ENCODE results near the gene CYTH4. TPM values are rescaled to one million over a fixed set of nuclear protein-coding genes. Genes with fewer than 3 reads are reported as not detected.

Gene CYTH4
- total and polyA plus RNA-seq, 10 of the 15 experiments (the other 5 are each of a cell fraction or from before 2014, with no cell fraction given) = 1.5 to 27.3 (median 16.9) TPM

GRCh38 chr22:37330200-37331033 lies 48.1 kb downstream of the CYTH4 start:
- WGBS (ENCODE audit: insufficient coverage, insufficient replicate concordance, low lambda C conversion rate, missing lambda C conversion rate) = under 1% methylated on average over 9 of the region's 9 CpGs
- no peaks in the 10 kb centered on the region; the same call in 1 of the 2 replicates for H3K4me1 ChIP-seq (ENCODE audit: control insufficient read depth, insufficient read depth, low read length)
- H3K4me2 ChIP-seq (ENCODE audit: control insufficient read depth, insufficient read depth) = no peak overlapping the region
- DNase-seq (ENCODE audit: low read depth, low spot score) (no peak), ATAC-seq (peak; percentile 90), FAIRE-seq (peak; percentile 41)
- intact Hi-C loops (cut with micrococcal nuclease; ENCODE audit: unreplicated experiment) = no loop called here
- POLR2A ChIA-PET = interaction anchor here (0.7 to 1.8 kb wide), 3 partner anchors 9 to 86 kb away, joined by 3 to 4 read pairs (median 4); partner anchors contain the start of gene RAC2
- H3K9me3 ChIP-seq (replicated peaks; ENCODE audit: control insufficient read depth, insufficient read depth, low read length) = no peaks in the 10 kb centered on the region
- RAD21 ChIA-PET (ENCODE audit: unreplicated experiment) = interaction anchor here (0.7 to 3.0 kb wide), 4 partner anchors 14 to 237 kb away, joined by 3 to 13 read pairs (median 5); no protein-coding TSS in a partner anchor
- SMC1A ChIA-PET (ENCODE audit: uncharacterized antibody, unreplicated experiment) = interaction anchor here (0.8 to 3.0 kb wide), 5 partner anchors 9 to 63 kb away, joined by 3 to 12 read pairs (median 4); no protein-coding TSS in a partner anchor
- H3K4me3 ChIP-seq = no peak overlapping the region
- H3K27me3 ChIP-seq (replicated peaks in 1 of 2; ENCODE audit: control insufficient read depth in 2 of 2, insufficient read depth in 2 of 2, low read length in 1 of 2) = peaks cover 8 to 9% of the 10 kb centered on the region in 2 experiments
- H3K36me3 ChIP-seq (ENCODE audit: control insufficient read depth in 2 of 2, insufficient read depth in 2 of 2, low read length in 1 of 2) = no peaks in the 10 kb centered on the region
- H4K20me1 ChIP-seq (ENCODE audit: control insufficient read depth, insufficient read depth) = no peaks in the 10 kb centered on the region; the same call in 1 of the 2 replicates
- BruUV-seq (replicated peaks) = no TSS peak
- H2AFZ ChIP-seq (ENCODE audit: control insufficient read depth, low read depth, low read length) = no peak overlapping the region
- in situ Hi-C loops (cut with MboI) = no loop called here
- H3K79me2 ChIP-seq (ENCODE audit: control insufficient read depth, insufficient read depth, low read length) = no peaks in the 10 kb centered on the region
- CTCF ChIA-PET = interaction anchor here (0.6 to 3.4 kb wide), 15 partner anchors 10 to 471 kb away, joined by 3 to 17 read pairs (median 5); no protein-coding TSS in a partner anchor
- no peak overlapping the region for H3K27ac ChIP-seq (ENCODE audit: control insufficient read depth, insufficient read depth)
- no peak overlapping the region for H3K9ac ChIP-seq (ENCODE audit: control insufficient read depth, insufficient read depth, low read length)
- TF ChIP-seq NFYB (IDR thresholded peaks at IDR 0.05; ENCODE audit: insufficient read depth, low read depth, low read length) (peak; percentile 93), CHD2 (IDR thresholded peaks at IDR 0.05; ENCODE audit: borderline replicate concordance, low read depth, low read length) (0 out of 2 replicates have a peak, but pooled peaks have one; percentile 34), SUZ12 (IDR thresholded peaks at IDR 0.05; ENCODE audit: unreplicated experiment) (no peak), SMAD1 (IDR thresholded peaks at IDR 0.05; ENCODE audit: low read depth, partially characterized antibody) (no peak), MEF2B (IDR thresholded peaks at IDR 0.05; ENCODE audit: partially characterized antibody, poor library complexity, severe bottlenecking) (no peak), IKZF1 (conservative IDR thresholded peaks at IDR 0.05) (0 out of 2 replicates have a peak, but pooled peaks have one; percentile 21), STAT3 (IDR thresholded peaks at IDR 0.05; ENCODE audit: low read depth, low read length) (no peak), TARDBP (IDR thresholded peaks at IDR 0.05; ENCODE audit: borderline replicate concordance) (no peak), ZBTB40 (IDR thresholded peaks at IDR 0.05; ENCODE audit: borderline replicate concordance) (no peak), BMI1 (IDR thresholded peaks at IDR 0.05; ENCODE audit: borderline replicate concordance) (peak; percentile 95), GABPA (IDR thresholded peaks at IDR 0.05; ENCODE audit: low read depth) (no peak), SPI1 (IDR thresholded peaks at IDR 0.05; ENCODE audit: borderline replicate concordance, insufficient read depth, low read depth, low read length) (no peak), IRF3 (IDR thresholded peaks at IDR 0.05) (no peak), EGR1 (IDR thresholded peaks at IDR 0.05; ENCODE audit: borderline replicate concordance in 1 of 2, low read depth in 2 of 2, low read length in 2 of 2) (peak in 1 of 2 experiments; percentile 38; a peak in 1 of 3 replicates), PBX3 (IDR thresholded peaks at IDR 0.05; ENCODE audit: insufficient replicate concordance, low read depth, low read length) (peak; percentile 41)

Measured in GM12878 (cell line).